HEK293 (cell line): ENCODE measurements around the gene ASF1A.

Source experiments
- BCL11B ChIP-seq: fragments of 450-650 bp; formaldehyde crosslinking; IDR thresholded peaks from 2 replicates; pipeline ENCODE4 v1.5.1; 2016; ENCODE audit warnings: low read depth, missing biosample characterization, missing genetic modification characterization
- GLI2 ChIP-seq: fragments of 450-650 bp; formaldehyde crosslinking; IDR thresholded peaks from 2 replicates; pipeline ENCODE4; 2017; ENCODE audit warnings: missing biosample characterization, missing genetic modification characterization, low read depth, borderline replicate concordance
- HOXD13 ChIP-seq: sonication (generic); formaldehyde crosslinking; IDR thresholded peaks from 2 replicates; pipeline ENCODE4 v1.8.0; 2022; ENCODE audit warnings: missing genetic modification reagents, borderline replicate concordance
- SCRT1 ChIP-seq: fragments of 450-650 bp; formaldehyde crosslinking; IDR thresholded peaks from 2 replicates; pipeline ENCODE4 v1.5.1; 2016; ENCODE audit warnings: missing biosample characterization, missing genetic modification characterization, borderline replicate concordance
- SETDB1 ChIP-seq: IDR thresholded peaks from one replicate; pipeline ENCODE4 v1.6.1; 2017; ENCODE audit warnings: mild to moderate bottlenecking, low read length, moderate library complexity, mixed read lengths; ENCODE audit not compliant: insufficient read length
- ZBTB8A ChIP-seq: fragments of 450-650 bp; formaldehyde crosslinking; IDR thresholded peaks from 2 replicates; pipeline ENCODE4 v1.5.1; 2016; ENCODE audit warnings: missing biosample characterization, missing genetic modification characterization
- ZNF184 ChIP-seq: fragments of 450-650 bp; IDR thresholded peaks from 2 replicates; pipeline ENCODE4 v1.5.1; 2018; ENCODE audit warnings: missing biosample characterization, mild to moderate bottlenecking, missing genetic modification characterization
- ZNF221 ChIP-seq: fragments of 450-650 bp; formaldehyde crosslinking; IDR thresholded peaks from 2 replicates; pipeline ENCODE4 v1.5.1; 2017; ENCODE audit warnings: missing biosample characterization, missing genetic modification characterization, borderline replicate concordance
- ZNF266 ChIP-seq: fragments of 450-650 bp; formaldehyde crosslinking; IDR thresholded peaks from 2 replicates; pipeline ENCODE4 v1.5.1; 2016; ENCODE audit warnings: missing biosample characterization, missing genetic modification characterization, low read depth
- ZNF354C ChIP-seq: fragments of 450-650 bp; formaldehyde crosslinking; IDR thresholded peaks from 2 replicates; pipeline ENCODE4 v1.5.1; 2016; ENCODE audit warnings: missing biosample characterization, missing genetic modification characterization, low read depth, borderline replicate concordance
- ZNF48 ChIP-seq: fragments of 450-650 bp; formaldehyde crosslinking; IDR thresholded peaks from 2 replicates; pipeline ENCODE4 v1.5.1; 2016; ENCODE audit warnings: missing biosample characterization, missing genetic modification characterization
- ZNF548 ChIP-seq: fragments of 450-650 bp; formaldehyde crosslinking; IDR thresholded peaks from 2 replicates; pipeline ENCODE4 v1.5.1; 2016; ENCODE audit warnings: missing biosample characterization, missing genetic modification characterization
- ZNF585B ChIP-seq: fragments of 450-650 bp; formaldehyde crosslinking; IDR thresholded peaks from 2 replicates; pipeline ENCODE4 v1.5.1; 2016; ENCODE audit warnings: missing biosample characterization, missing genetic modification characterization
- ZNF596 ChIP-seq: fragments of 450-650 bp; IDR thresholded peaks from 2 replicates; pipeline ENCODE4 v1.5.0; 2018; ENCODE audit warnings: missing biosample characterization, mild to moderate bottlenecking, missing genetic modification characterization, moderate library complexity
- ZNF76 ChIP-seq: fragments of 450-650 bp; formaldehyde crosslinking; IDR thresholded peaks from 2 replicates; pipeline ENCODE4; 2016; ENCODE audit warnings: low read depth, missing biosample characterization, missing genetic modification characterization, borderline replicate concordance
- ZNF791 ChIP-seq: fragments of 450-650 bp; formaldehyde crosslinking; IDR thresholded peaks from 2 replicates; pipeline ENCODE4 v1.5.1; 2016; ENCODE audit warnings: missing biosample characterization, missing genetic modification characterization
- ZNF830 ChIP-seq: fragments of 450-650 bp; IDR thresholded peaks from 2 replicates; pipeline ENCODE4 v1.5.0; 2018; ENCODE audit warnings: missing biosample characterization, missing genetic modification characterization, low read depth, mild to moderate bottlenecking, moderate library complexity
- TF ChIP-seq, protein P1 (sequence below): fragments of 450-650 bp; formaldehyde crosslinking; IDR thresholded peaks from 2 replicates; pipeline ENCODE4 v1.5.1; 2016; ENCODE audit warnings: missing biosample characterization, missing genetic modification characterization
- TF ChIP-seq, protein P2 (sequence below): fragments of 450-650 bp; formaldehyde crosslinking; conservative IDR thresholded peaks from 2 replicates; pipeline ENCODE4 v1.5.1; 2016; ENCODE audit warnings: low read depth, missing biosample characterization, missing genetic modification characterization
- TF ChIP-seq, protein P3 (sequence below): fragments of 450-650 bp; formaldehyde crosslinking; IDR thresholded peaks from 2 replicates; pipeline ENCODE4 v1.5.1; 2016; ENCODE audit warnings: missing biosample characterization, missing genetic modification characterization
- TF ChIP-seq, protein P4 (sequence below): fragments of 450-650 bp; formaldehyde crosslinking; IDR thresholded peaks from 2 replicates; pipeline ENCODE4 v1.5.1; 2017; ENCODE audit warnings: missing biosample characterization, missing genetic modification characterization
- TF ChIP-seq, protein P5 (sequence below): fragments of 450-650 bp; formaldehyde crosslinking; conservative IDR thresholded peaks from 2 replicates; pipeline ENCODE4 v1.5.1; 2016; ENCODE audit warnings: low read depth, missing biosample characterization, missing genetic modification characterization

The ASF1A gene

DNA sequence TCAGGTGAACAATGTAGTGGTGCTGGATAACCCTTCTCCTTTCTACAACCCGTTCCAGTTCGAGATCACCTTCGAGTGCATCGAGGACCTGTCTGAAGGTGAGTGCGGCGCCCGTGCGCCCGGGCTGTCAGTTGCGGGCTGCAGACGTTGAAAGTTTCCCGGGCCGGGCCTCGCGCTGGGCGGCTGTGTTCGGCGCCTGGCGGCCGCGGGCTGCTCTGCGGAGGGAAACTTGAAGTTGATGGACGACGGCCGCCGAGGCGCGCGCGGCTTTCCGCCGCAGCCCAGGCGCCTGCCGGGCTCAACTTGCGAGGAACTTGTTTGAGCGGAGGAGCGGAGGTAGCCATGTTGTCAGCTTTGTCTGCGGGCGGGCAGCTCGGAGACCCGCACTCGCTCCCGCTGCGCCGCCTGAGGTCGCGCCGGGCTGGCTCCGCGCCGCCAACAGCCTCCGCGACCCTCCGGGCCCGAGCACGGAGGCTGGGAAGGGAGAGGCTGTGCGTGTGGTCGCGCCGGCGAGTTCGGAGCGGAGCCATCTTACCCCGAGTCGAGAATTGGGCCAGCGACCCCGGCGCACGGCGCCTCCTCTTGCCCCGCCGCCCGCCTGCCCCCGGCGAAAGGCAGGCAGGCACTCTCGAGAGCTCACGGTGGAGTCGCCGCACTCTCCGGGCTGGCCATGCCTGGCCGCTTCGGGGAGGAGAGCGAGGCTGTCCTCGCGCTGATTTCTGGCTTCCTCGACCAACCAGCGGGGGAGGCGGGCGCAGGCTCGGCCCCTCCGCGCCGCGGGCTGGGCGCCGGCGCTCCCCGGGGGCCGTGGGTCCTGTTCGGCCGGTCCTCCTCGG is 691 bp downstream of the ASF1A start (continued):
- TF ChIP-seq, protein P1, sequence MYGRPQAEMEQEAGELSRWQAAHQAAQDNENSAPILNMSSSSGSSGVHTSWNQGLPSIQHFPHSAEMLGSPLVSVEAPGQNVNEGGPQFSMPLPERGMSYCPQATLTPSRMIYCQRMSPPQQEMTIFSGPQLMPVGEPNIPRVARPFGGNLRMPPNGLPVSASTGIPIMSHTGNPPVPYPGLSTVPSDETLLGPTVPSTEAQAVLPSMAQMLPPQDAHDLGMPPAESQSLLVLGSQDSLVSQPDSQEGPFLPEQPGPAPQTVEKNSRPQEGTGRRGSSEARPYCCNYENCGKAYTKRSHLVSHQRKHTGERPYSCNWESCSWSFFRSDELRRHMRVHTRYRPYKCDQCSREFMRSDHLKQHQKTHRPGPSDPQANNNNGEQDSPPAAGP (tag by site-specific recombination) = no peak
- TF ChIP-seq GLI2 (tag by site-specific recombination) = no peak
- no peak for TF ChIP-seq ZNF791
- no peak for TF ChIP-seq ZNF266
- peak; percentile 65 for TF ChIP-seq ZBTB8A (tag by site-specific recombination)
- TF ChIP-seq BCL11B (tag by site-specific recombination) = no peak
- TF ChIP-seq HOXD13 = no peak
- no peak for TF ChIP-seq ZNF354C (tag by site-specific recombination)
- TF ChIP-seq ZNF596 (tag by site-specific recombination) = peak; percentile 41; the same call in 1 of the 2 replicates
- TF ChIP-seq, protein P2, sequence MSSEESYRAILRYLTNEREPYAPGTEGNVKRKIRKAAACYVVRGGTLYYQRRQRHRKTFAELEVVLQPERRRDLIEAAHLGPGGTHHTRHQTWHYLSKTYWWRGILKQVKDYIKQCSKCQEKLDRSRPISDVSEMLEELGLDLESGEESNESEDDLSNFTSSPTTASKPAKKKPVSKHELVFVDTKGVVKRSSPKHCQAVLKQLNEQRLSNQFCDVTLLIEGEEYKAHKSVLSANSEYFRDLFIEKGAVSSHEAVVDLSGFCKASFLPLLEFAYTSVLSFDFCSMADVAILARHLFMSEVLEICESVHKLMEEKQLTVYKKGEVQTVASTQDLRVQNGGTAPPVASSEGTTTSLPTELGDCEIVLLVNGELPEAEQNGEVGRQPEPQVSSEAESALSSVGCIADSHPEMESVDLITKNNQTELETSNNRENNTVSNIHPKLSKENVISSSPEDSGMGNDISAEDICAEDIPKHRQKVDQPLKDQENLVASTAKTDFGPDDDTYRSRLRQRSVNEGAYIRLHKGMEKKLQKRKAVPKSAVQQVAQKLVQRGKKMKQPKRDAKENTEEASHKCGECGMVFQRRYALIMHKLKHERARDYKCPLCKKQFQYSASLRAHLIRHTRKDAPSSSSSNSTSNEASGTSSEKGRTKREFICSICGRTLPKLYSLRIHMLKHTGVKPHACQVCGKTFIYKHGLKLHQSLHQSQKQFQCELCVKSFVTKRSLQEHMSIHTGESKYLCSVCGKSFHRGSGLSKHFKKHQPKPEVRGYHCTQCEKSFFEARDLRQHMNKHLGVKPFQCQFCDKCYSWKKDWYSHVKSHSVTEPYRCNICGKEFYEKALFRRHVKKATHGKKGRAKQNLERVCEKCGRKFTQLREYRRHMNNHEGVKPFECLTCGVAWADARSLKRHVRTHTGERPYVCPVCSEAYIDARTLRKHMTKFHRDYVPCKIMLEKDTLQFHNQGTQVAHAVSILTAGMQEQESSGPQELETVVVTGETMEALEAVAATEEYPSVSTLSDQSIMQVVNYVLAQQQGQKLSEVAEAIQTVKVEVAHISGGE (tag by site-specific recombination) = no peak
- TF ChIP-seq ZNF548 (tag by site-specific recombination) = no peak
- no peak for TF ChIP-seq SCRT1
- TF ChIP-seq, protein P3, sequence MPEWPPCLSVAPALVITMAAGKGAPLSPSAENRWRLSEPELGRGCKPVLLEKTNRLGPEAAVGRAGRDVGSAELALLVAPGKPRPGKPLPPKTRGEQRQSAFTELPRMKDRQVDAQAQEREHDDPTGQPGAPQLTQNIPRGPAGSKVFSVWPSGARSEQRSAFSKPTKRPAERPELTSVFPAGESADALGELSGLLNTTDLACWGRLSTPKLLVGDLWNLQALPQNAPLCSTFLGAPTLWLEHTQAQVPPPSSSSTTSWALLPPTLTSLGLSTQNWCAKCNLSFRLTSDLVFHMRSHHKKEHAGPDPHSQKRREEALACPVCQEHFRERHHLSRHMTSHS (tag by site-specific recombination) = no peak
- no peak for TF ChIP-seq ZNF585B (tag by site-specific recombination)
- no peak for TF ChIP-seq ZNF830 (tag by site-specific recombination)
- no peak for TF ChIP-seq SETDB1
- no peak for TF ChIP-seq ZNF48 (tag by site-specific recombination)
- TF ChIP-seq, protein P4, sequence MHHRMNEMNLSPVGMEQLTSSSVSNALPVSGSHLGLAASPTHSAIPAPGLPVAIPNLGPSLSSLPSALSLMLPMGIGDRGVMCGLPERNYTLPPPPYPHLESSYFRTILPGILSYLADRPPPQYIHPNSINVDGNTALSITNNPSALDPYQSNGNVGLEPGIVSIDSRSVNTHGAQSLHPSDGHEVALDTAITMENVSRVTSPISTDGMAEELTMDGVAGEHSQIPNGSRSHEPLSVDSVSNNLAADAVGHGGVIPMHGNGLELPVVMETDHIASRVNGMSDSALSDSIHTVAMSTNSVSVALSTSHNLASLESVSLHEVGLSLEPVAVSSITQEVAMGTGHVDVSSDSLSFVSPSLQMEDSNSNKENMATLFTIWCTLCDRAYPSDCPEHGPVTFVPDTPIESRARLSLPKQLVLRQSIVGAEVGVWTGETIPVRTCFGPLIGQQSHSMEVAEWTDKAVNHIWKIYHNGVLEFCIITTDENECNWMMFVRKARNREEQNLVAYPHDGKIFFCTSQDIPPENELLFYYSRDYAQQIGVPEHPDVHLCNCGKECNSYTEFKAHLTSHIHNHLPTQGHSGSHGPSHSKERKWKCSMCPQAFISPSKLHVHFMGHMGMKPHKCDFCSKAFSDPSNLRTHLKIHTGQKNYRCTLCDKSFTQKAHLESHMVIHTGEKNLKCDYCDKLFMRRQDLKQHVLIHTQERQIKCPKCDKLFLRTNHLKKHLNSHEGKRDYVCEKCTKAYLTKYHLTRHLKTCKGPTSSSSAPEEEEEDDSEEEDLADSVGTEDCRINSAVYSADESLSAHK = peak; percentile 26; the same call in 1 of the 2 replicates
- peak; percentile 59; the same call in 1 of the 2 replicates for TF ChIP-seq ZNF76 (tag by site-specific recombination)
- no peak for TF ChIP-seq ZNF221 (tag by site-specific recombination)
- TF ChIP-seq, protein P5, sequence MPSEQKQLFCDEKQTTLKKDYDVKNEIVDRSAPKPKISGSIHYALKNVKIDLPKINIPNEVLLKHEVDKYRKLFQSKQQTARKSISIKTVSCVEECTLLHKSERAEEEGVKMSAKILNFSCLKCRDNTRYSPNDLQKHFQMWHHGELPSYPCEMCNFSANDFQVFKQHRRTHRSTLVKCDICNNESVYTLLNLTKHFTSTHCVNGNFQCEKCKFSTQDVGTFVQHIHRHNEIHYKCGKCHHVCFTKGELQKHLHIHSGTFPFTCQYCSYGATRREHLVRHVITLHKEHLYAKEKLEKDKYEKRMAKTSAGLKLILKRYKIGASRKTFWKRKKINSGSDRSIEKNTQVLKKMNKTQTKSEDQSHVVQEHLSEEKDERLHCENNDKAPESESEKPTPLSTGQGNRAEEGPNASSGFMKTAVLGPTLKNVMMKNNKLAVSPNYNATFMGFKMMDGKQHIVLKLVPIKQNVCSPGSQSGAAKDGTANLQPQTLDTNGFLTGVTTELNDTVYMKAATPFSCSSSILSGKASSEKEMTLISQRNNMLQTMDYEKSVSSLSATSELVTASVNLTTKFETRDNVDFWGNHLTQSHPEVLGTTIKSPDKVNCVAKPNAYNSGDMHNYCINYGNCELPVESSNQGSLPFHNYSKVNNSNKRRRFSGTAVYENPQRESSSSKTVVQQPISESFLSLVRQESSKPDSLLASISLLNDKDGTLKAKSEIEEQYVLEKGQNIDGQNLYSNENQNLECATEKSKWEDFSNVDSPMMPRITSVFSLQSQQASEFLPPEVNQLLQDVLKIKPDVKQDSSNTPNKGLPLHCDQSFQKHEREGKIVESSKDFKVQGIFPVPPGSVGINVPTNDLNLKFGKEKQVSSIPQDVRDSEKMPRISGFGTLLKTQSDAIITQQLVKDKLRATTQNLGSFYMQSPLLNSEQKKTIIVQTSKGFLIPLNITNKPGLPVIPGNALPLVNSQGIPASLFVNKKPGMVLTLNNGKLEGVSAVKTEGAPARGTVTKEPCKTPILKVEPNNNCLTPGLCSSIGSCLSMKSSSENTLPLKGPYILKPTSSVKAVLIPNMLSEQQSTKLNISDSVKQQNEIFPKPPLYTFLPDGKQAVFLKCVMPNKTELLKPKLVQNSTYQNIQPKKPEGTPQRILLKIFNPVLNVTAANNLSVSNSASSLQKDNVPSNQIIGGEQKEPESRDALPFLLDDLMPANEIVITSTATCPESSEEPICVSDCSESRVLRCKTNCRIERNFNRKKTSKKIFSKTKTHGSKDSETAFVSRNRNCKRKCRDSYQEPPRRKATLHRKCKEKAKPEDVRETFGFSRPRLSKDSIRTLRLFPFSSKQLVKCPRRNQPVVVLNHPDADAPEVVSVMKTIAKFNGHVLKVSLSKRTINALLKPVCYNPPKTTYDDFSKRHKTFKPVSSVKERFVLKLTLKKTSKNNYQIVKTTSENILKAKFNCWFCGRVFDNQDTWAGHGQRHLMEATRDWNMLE = no peak
- no peak for TF ChIP-seq ZNF184
